ENCODE measurements around the gene APAF1.

GRCh38 chr12:98678236-98678945 is 33.3 kb downstream of the APAF1 start:
- TF ChIP-seq CBFB (IDR thresholded peaks at IDR 0.05; ENCODE audit: low read depth) (no peak), ZNF592 (IDR thresholded peaks at IDR 0.05) (no peak), ZSCAN29 (IDR thresholded peaks at IDR 0.05) (no peak), POLR2AphosphoS2 (IDR thresholded peaks at IDR 0.05; ENCODE audit: low read depth, low read length) (no peak), JUND (IDR thresholded peaks at IDR 0.05; ENCODE audit: low read depth, low read length) (no peak), CTCF (IDR thresholded peaks at IDR 0.05 in 2 of 3, conservative IDR thresholded peaks at IDR 0.05 in 1 of 3; ENCODE audit: control insufficient read depth in 2 of 3, extremely low read depth in 1 of 3, insufficient read depth in 1 of 3, low read depth in 3 of 3, low read length in 3 of 3) (no peak), CBX3 (IDR thresholded peaks at IDR 0.05; ENCODE audit: borderline replicate concordance, low read depth) (no peak), TCF3 (IDR thresholded peaks at IDR 0.05; ENCODE audit: borderline replicate concordance, insufficient read depth, low read depth, low read length) (no peak), ATF3 (IDR thresholded peaks at IDR 0.05; ENCODE audit: borderline replicate concordance, extremely low read depth, low read depth, low read length) (no peak)
